RCC 7860 (cell line): Measurements from ENCODE around the gene TMC5.
"Not testable (repeated sequence)": the region's sequence is repeated elsewhere in the genome, so short reads cannot be mapped to it uniquely, and the experiment has no call there.

Experiments used
- DNase-seq: peaks from one replicate; pipeline ENCODE4 v3.0.0-alpha.2; 2015; ENCODE audit warnings: low spot score
- FAIRE-seq: peaks from 2 replicates; lab custom pipeline; 2012; peaks lifted over from hg19 to GRCh38; lab: Jason Lieb, UNC

The TMC5 gene

GRCh38 chr16:19417640-19418039 lies at the start of gene TMC5:
Gene TMC5, plus strand, starts transcription at chr16:19417883. Its CDS starts 22,156 bp downstream, at chr16:19440039.
- DNase-seq (no peak), FAIRE-seq (no peak)

- not testable (repeated sequence) for FAIRE-seq, DNase-seq
These were observed 45.1 kb upstream of the TMC5 start for GRCh38 chr16:19372541-19372940.

GRCh38 chr16:19374402-19374801 lies 43.3 kb upstream of the TMC5 start:
- no peak for DNase-seq
- FAIRE-seq, result no peak

- DNase-seq, result peak; percentile 34
- peak; percentile 5 for FAIRE-seq
These were observed 42.0 kb upstream of the TMC5 start for GRCh38 chr16:19375561-19376158.

- DNase-seq, result no peak
- no peak for FAIRE-seq
These were observed 39.8 kb upstream of the TMC5 start for GRCh38 chr16:19377864-19378263.

- no peak for FAIRE-seq
- DNase-seq, result no peak
These were observed 39.2 kb upstream of the TMC5 start for GRCh38 chr16:19378511-19378910.

- FAIRE-seq (no peak), DNase-seq (no peak)
These were observed 37.8 kb upstream of the TMC5 start for GRCh38 chr16:19379838-19380237.

GRCh38 chr16:19380328-19380727 lies 37.4 kb upstream of the TMC5 start:
- no peak for DNase-seq
- FAIRE-seq, result no peak

- FAIRE-seq (no peak), DNase-seq (no peak)
These were observed 35.4 kb upstream of the TMC5 start for GRCh38 chr16:19382084-19382801.

GRCh38 chr16:19382887-19383816 lies 34.5 kb upstream of the TMC5 start:
- FAIRE-seq (no peak), DNase-seq (no peak)

- DNase-seq (no peak), FAIRE-seq (no peak)
These were observed 33.0 kb upstream of the TMC5 start for GRCh38 chr16:19384656-19385055.

GRCh38 chr16:19386525-19386924 lies 31.2 kb upstream of the TMC5 start:
- FAIRE-seq, result no peak

GRCh38 chr16:19389246-19389645 lies 28.4 kb upstream of the TMC5 start:
- peak; percentile 6 for DNase-seq
- FAIRE-seq, result no peak

More at GRCh38 chr16:19386525-19386924, 31.2 kb upstream of the TMC5 start:
- DNase-seq, result no peak

- not testable (repeated sequence) for FAIRE-seq, DNase-seq
These were observed 26.4 kb upstream of the TMC5 start for GRCh38 chr16:19391185-19391776.

GRCh38 chr16:19392352-19392751 lies 25.3 kb upstream of the TMC5 start:
- no peak for FAIRE-seq

GRCh38 chr16:19393226-19394111 lies 24.2 kb upstream of the TMC5 start:
- DNase-seq, result peak; percentile 95
- peak; percentile 95 for FAIRE-seq

More at GRCh38 chr16:19392352-19392751, 25.3 kb upstream of the TMC5 start:
- DNase-seq, result no peak

GRCh38 chr16:19395646-19396267 lies 21.9 kb upstream of the TMC5 start:
- DNase-seq, FAIRE-seq: not testable (repeated sequence)

- FAIRE-seq (no peak), DNase-seq (no peak)
These were observed 21.1 kb upstream of the TMC5 start for GRCh38 chr16:19396555-19397011.

GRCh38 chr16:19397373-19397772 lies 20.3 kb upstream of the TMC5 start:
- FAIRE-seq, DNase-seq: not testable (repeated sequence)
